ENCODE results near the gene UTP3. TPM values are rescaled to one million over a fixed set of nuclear protein-coding genes. Genes with fewer than 3 reads are reported as not detected.
"Not testable (repeated sequence)": the region's sequence is repeated elsewhere in the genome, so short reads cannot be mapped to it uniquely, and the experiment has no call there.

UTP3 gene
- total and polyA plus RNA-seq, 7 experiments from 2014 or later = 11.3 to 44.9 (median 23.2) TPM

DNA sequence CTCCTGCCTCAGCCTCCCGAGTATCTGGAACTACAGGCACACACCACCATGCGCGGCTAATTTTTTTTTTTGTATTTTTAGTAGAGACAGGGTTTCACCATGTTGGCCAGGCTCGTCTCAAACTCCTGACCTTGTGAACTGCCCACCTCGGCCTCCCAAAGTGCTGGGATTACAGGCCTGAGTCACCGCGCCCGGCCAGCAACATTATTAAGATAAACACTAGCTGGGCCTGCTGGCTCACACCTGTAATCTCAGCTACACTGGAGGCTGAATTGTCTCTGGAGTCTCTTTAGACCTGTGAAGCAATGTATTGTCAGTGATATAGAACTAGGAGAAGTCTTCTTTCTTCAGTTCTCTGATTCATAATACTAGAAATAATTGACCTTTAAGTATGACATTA lies 10.1 kb downstream of the UTP3 start:
- H3K9me3 Mint-ChIP-seq; H3K36me3 ChIP-seq (ENCODE audit: control insufficient read depth in 2 of 3, insufficient read depth in 3 of 3, low read length in 3 of 3); H3K4me3 ChIP-seq (ENCODE audit: low read length); H3K27ac ChIP-seq (ENCODE audit: low read depth, low read length); H3K27me3 ChIP-seq (ENCODE audit: control insufficient read depth in 2 of 2, insufficient read depth in 2 of 2, low read length in 2 of 2); CTCF ChIA-PET; ATAC-seq; H3K4me3 Mint-ChIP-seq; H3K9me3 ChIP-seq (ENCODE audit: control insufficient read depth in 2 of 3, low read length in 3 of 3); H3K4me1 ChIP-seq (ENCODE audit: control insufficient read depth in 2 of 2, insufficient read depth in 2 of 2, low read length in 2 of 2); H3K27me3 Mint-ChIP-seq; H3K27ac Mint-ChIP-seq; intact Hi-C loops (cut with micrococcal nuclease); H3K4me1 Mint-ChIP-seq; DNase-seq; H3K36me3 Mint-ChIP-seq: not testable (repeated sequence)
- POLR2A ChIA-PET = interaction anchor here (11.3 kb wide), 1 partner anchor 9 kb away, joined by 174 read pairs; the partner anchor contains the start of gene UTP3

DNA sequence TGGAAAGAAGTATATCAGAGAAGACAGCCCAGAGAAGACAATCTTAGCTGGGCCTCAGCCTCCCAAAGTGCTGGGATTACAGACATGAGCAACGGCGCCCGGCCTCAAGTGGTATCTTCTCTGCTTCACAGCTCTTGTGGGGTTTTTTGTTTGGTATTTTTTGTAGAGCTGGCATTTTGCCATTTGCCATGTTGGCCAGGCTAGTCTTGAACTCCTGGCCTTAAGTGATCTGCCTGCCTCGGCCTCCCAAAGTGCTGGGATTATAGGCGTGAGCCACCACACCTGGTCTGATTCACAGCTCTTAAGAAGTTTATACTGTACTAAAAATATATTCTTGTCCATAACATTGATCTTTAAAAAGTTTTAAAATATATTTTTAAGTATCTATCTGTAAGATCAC lies 12.4 kb downstream of the UTP3 start:
- Mint-ChIP-seq H3K27ac (no peak overlapping the region), H3K9me3 (no peaks in the 10 kb centered on the region), H3K4me1 (peaks cover 8 to 21% (median 13%) of the 10 kb centered on the region in 7 donors), H3K4me3 (no peak overlapping the region), H3K36me3 (no peaks in the 10 kb centered on the region), H3K27me3 (no peaks in the 10 kb centered on the region)
- Histone ChIP-seq H3K9me3 (ENCODE audit: control insufficient read depth in 2 of 3, low read length in 3 of 3) (no peaks in the 10 kb centered on the region), H3K27ac (ENCODE audit: low read depth, low read length) (no peak overlapping the region), H3K4me3 (ENCODE audit: low read length) (no peak overlapping the region), H3K36me3 (ENCODE audit: control insufficient read depth in 2 of 3, insufficient read depth in 3 of 3, low read length in 3 of 3) (no peaks in the 10 kb centered on the region), H3K27me3 (ENCODE audit: control insufficient read depth in 2 of 2, insufficient read depth in 2 of 2, low read length in 2 of 2) (no peaks in the 10 kb centered on the region), H3K4me1 (ENCODE audit: control insufficient read depth in 2 of 2, insufficient read depth in 2 of 2, low read length in 2 of 2) (peaks cover 0 to 4% of the 10 kb centered on the region in 2 donors)
- DNase-seq = no peak
- ChIA-PET CTCF (interaction anchor here (0.8 to 1.9 kb wide), 2 partner anchors 9 to 36 kb away, joined by 3 read pairs; no protein-coding TSS in a partner anchor), POLR2A (interaction anchor here (0.6 to 11.3 kb wide), 3 partner anchors 11 to 495 kb away, joined by 3 to 174 read pairs (median 131); partner anchors contain the start of gene UTP3)
- ATAC-seq = no peak
- intact Hi-C loops (cut with micrococcal nuclease) = loop anchor here in 1 of 2 donors (5.0 kb wide), 1 partner anchor 868 kb away; no protein-coding TSS in a partner anchor

DNA sequence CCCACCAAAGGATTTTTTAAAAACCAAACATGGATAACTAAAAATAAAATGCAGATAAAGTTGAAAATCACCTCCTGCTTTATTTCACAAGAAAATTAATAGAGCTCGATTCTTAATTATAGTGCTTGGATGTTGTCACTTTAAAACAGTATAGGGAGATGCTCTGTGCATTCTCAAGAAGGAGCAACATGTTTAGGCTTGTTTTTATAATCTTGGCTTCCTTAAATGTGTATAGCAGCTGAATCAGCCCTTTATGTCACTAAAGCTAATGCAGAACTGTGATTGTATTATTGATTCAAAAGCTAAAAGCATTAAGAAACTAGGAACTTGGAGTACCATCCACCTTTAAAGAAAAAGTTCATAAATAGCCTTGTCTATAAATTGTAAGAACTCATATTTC lies 12.9 kb downstream of the UTP3 start:
- Mint-ChIP-seq H3K27me3 (no peaks in the 10 kb centered on the region), H3K4me1 (peaks cover 11 to 26% (median 18%) of the 10 kb centered on the region in 7 donors), H3K9me3 (no peaks in the 10 kb centered on the region), H3K27ac (no peak overlapping the region), H3K36me3 (no peaks in the 10 kb centered on the region), H3K4me3 (no peak overlapping the region)
- H3K4me3 ChIP-seq (ENCODE audit: low read length) = no peak overlapping the region
- DNase-seq (no peak), ATAC-seq (no peak)
- no peak overlapping the region for H3K27ac ChIP-seq (ENCODE audit: low read depth, low read length)
- H3K9me3 ChIP-seq (ENCODE audit: control insufficient read depth in 2 of 3, low read length in 3 of 3) = no peaks in the 10 kb centered on the region
- peaks cover 5 to 8% of the 10 kb centered on the region in 2 donors for H3K4me1 ChIP-seq (ENCODE audit: control insufficient read depth in 2 of 2, insufficient read depth in 2 of 2, low read length in 2 of 2)
- no peaks in the 10 kb centered on the region for H3K36me3 ChIP-seq (ENCODE audit: control insufficient read depth in 2 of 3, insufficient read depth in 3 of 3, low read length in 3 of 3)
- POLR2A ChIA-PET = interaction anchor here (0.6 to 11.3 kb wide), 3 partner anchors 12 to 494 kb away, joined by 3 to 174 read pairs (median 131); partner anchors contain the start of gene UTP3
- intact Hi-C loops (cut with micrococcal nuclease) = loop anchor here in 1 of 2 donors (5.0 kb wide), 1 partner anchor 869 kb away; no protein-coding TSS in a partner anchor
- H3K27me3 ChIP-seq (ENCODE audit: control insufficient read depth in 2 of 2, insufficient read depth in 2 of 2, low read length in 2 of 2) = no peaks in the 10 kb centered on the region
- CTCF ChIA-PET = interaction anchor here (0.6 to 1.9 kb wide), 4 partner anchors 10 to 283 kb away, joined by 3 read pairs; no protein-coding TSS in a partner anchor

DNA sequence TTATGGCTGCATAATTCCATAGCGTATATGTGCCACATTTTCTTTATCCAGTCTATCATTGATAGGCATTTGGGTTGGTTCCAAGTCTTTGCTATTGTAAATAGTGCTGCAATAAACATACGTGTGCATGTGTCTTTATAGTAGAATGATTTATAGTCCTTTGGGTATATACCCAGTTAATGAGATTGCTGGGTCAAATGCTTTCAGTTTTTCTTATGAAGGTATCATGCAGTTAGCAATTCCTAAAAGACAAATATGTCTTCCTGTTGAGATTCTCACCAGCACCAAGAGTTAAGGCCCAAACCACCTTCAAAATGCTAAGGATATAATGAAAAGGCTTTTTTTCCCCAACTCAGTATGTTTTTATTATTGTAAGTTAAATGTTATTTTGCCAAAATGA lies 14.3 kb downstream of the UTP3 start:
- not testable (repeated sequence) for ATAC-seq; H3K9me3 ChIP-seq (ENCODE audit: control insufficient read depth in 2 of 3, low read length in 3 of 3); H3K4me3 ChIP-seq (ENCODE audit: low read length); H3K27me3 ChIP-seq (ENCODE audit: control insufficient read depth in 2 of 2, insufficient read depth in 2 of 2, low read length in 2 of 2); H3K9me3 Mint-ChIP-seq; H3K4me3 Mint-ChIP-seq; H3K36me3 ChIP-seq (ENCODE audit: control insufficient read depth in 2 of 3, insufficient read depth in 3 of 3, low read length in 3 of 3); H3K27ac ChIP-seq (ENCODE audit: low read depth, low read length); H3K36me3 Mint-ChIP-seq; H3K27me3 Mint-ChIP-seq; DNase-seq
- peak overlapping the region in 6 of 9 donors; percentile 2 to 81 (median 59) for H3K27ac Mint-ChIP-seq
- intact Hi-C loops (cut with micrococcal nuclease) = loop anchor here in 1 of 2 donors (5.0 kb wide), 1 partner anchor 870 kb away; no protein-coding TSS in a partner anchor
- POLR2A ChIA-PET = interaction anchor here (1.4 to 11.3 kb wide), 5 partner anchors 13 to 137 kb away, joined by 3 to 174 read pairs (median 43); partner anchors contain the start of genes GRSF1 and UTP3
- peaks cover 13 to 34% (median 24%) of the 10 kb centered on the region in 7 donors for H3K4me1 Mint-ChIP-seq
- CTCF ChIA-PET = interaction anchor here (3.7 to 4.1 kb wide), 2 partner anchors 14 to 32 kb away, joined by 29 to 31 read pairs; partner anchors contain the start of gene UTP3
- peaks cover 12 to 16% of the 10 kb centered on the region in 2 donors for H3K4me1 ChIP-seq (ENCODE audit: control insufficient read depth in 2 of 2, insufficient read depth in 2 of 2, low read length in 2 of 2)

DNA sequence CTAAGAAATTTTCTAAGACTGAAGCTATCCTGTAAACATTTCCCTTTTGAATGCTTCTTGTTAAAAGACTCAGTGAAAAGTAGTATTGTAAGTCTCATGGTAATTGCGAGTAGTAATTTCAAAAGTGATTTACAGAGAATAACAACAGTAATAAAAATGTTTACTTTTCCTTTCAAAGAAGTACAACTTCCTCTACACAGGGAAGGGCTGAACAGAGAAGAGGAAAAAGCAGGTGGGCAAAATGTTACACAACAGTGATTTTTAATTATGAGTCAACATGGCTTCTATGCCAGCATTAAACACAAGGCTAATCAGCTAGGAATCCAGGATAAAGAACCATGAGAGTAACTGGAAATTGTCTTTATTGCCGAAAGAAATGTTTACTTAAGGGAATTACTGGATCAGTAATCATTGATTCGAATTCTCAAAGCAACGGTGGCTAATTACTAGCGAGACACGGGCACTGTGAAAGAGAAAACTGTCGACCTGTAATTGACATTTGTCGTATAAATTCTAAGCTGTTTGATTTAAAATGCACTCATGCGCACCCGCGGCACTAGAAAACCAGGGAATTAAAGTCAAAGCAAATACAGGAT lies 15.4 kb downstream of the UTP3 start:
- H3K9me3 Mint-ChIP-seq = no peaks in the 10 kb centered on the region
- DNase-seq (no peak), ATAC-seq (no peak)
- H3K27ac Mint-ChIP-seq = peak overlapping the region; percentile 74 to 98 (median 93)
- H3K4me1 Mint-ChIP-seq = peaks cover 13 to 35% (median 24%) of the 10 kb centered on the region in 7 donors
- intact Hi-C loops (cut with micrococcal nuclease) = loop anchor here (1.0 to 5.0 kb wide), 5 partner anchors 15 to 871 kb away; partner anchors contain the start of genes DCK (in 1 of the 2), GRSF1 (in 1 of the 2) and UTP3 (in 1 of the 2)
- H3K9me3 ChIP-seq (ENCODE audit: control insufficient read depth in 2 of 3, low read length in 3 of 3) = no peaks in the 10 kb centered on the region
- no peaks in the 10 kb centered on the region for H3K36me3 Mint-ChIP-seq
- H3K27me3 Mint-ChIP-seq = no peaks in the 10 kb centered on the region
- no peaks in the 10 kb centered on the region for H3K36me3 ChIP-seq (ENCODE audit: control insufficient read depth in 2 of 3, insufficient read depth in 3 of 3, low read length in 3 of 3)
- H3K4me3 ChIP-seq (ENCODE audit: low read length) = peak overlapping the region; percentile 87
- ChIA-PET CTCF (interaction anchor here (0.6 to 4.1 kb wide), 11 partner anchors 10 to 283 kb away, joined by 3 to 31 read pairs (median 3); partner anchors contain the start of gene UTP3), POLR2A (interaction anchor here (0.6 to 11.3 kb wide), 12 partner anchors 11 to 307 kb away, joined by 3 to 174 read pairs (median 6); partner anchors contain the start of genes GRSF1, MOB1B and UTP3)
- H3K27me3 ChIP-seq (ENCODE audit: control insufficient read depth in 2 of 2, insufficient read depth in 2 of 2, low read length in 2 of 2) = no peaks in the 10 kb centered on the region
- peak overlapping the region; percentile 88 for H3K27ac ChIP-seq (ENCODE audit: low read depth, low read length)
- H3K4me3 Mint-ChIP-seq = peak overlapping the region; percentile 82 to 95 (median 93)
- peaks cover 12 to 16% of the 10 kb centered on the region in 2 donors for H3K4me1 ChIP-seq (ENCODE audit: control insufficient read depth in 2 of 2, insufficient read depth in 2 of 2, low read length in 2 of 2)

DNA sequence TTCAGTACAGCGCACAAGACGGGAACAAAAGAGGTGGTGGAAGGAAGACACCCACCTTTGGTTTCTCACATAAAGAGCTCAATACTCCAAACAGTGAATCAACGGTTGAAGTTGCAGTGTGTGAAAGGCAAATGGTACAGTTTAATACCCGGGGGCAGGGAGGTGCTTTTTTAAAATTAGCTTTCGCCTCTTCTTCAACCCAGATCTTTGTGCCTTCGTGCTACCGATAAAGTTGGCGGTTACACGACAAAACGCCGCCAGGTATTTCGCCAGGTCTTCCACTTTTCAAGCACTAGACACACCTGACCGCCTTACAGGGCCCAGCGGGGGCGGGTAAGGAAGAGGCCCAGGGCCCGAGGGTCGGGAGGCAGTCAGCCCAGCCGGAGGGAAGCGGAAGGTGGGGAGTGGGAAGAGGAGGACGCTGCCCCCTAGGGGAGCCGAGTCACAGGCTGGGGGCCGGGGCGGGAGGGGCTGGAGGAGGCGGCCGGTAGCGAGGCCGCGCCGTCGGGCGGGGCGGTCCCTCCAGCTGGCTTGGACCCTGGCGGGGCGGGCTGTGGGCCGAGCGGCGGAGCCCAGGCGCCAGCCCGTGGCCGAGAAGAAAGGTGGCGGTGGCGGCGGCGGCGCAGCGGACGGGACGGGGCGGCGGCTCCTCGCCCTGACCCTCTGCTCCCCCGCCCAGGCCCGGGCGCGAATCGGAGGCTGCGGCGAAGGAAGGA lies 16.0 kb downstream of the UTP3 start:
- ChIA-PET POLR2A (interaction anchor here (0.6 to 11.3 kb wide), 14 partner anchors 11 to 306 kb away, joined by 3 to 174 read pairs (median 10); partner anchors contain the start of genes GRSF1, MOB1B, RUFY3 and UTP3), CTCF (interaction anchor here (0.5 to 4.1 kb wide), 12 partner anchors 11 to 146 kb away, joined by 3 to 31 read pairs (median 3); partner anchors contain the start of gene UTP3)
- ATAC-seq (peak; percentile 67), DNase-seq (peak; percentile 30 to 63 (median 44))
- Mint-ChIP-seq H3K4me3 (peak overlapping the region; percentile 82 to 95 (median 93)), H3K27ac (peak overlapping the region; percentile 74 to 98 (median 93)), H3K36me3 (no peaks in the 10 kb centered on the region), H3K4me1 (peaks cover 15 to 41% (median 31%) of the 10 kb centered on the region in 7 donors), H3K27me3 (no peaks in the 10 kb centered on the region), H3K9me3 (no peaks in the 10 kb centered on the region)
- intact Hi-C loops (cut with micrococcal nuclease) = loop anchor here (1.0 to 5.0 kb wide), 5 partner anchors 16 to 872 kb away; partner anchors contain the start of genes DCK (in 1 of the 2), GRSF1 (in 1 of the 2) and UTP3 (in 1 of the 2)
- H3K27ac ChIP-seq (ENCODE audit: low read depth, low read length) = peak overlapping the region; percentile 88
- H3K4me3 ChIP-seq (ENCODE audit: low read length) = peak overlapping the region; percentile 87
- H3K4me1 ChIP-seq (ENCODE audit: control insufficient read depth in 2 of 2, insufficient read depth in 2 of 2, low read length in 2 of 2) = peaks cover 12 to 17% of the 10 kb centered on the region in 2 donors
- no peaks in the 10 kb centered on the region for H3K9me3 ChIP-seq (ENCODE audit: control insufficient read depth in 2 of 3, low read length in 3 of 3)
- H3K27me3 ChIP-seq (ENCODE audit: control insufficient read depth in 2 of 2, insufficient read depth in 2 of 2, low read length in 2 of 2) = no peaks in the 10 kb centered on the region
- no peaks in the 10 kb centered on the region for H3K36me3 ChIP-seq (ENCODE audit: control insufficient read depth in 2 of 3, insufficient read depth in 3 of 3, low read length in 3 of 3)

Data from naive thymus-derived CD4-positive, alpha-beta T cell (primary cell).